CD4-positive, alpha-beta T cell (primary cell): ENCODE measurements around the gene LRRC47. TPM values are rescaled to one million over a fixed set of nuclear protein-coding genes. Genes with fewer than 3 reads are reported as not detected.
A peak's percentile ranks its signal among the peaks of the same experiment; 100 is the strongest.

Experiments used
- ATAC-seq: fragments of 200-7000 bp; cut with Tn5 transposase; one replicate; pipeline ENCODE4 v1.10.0; 2022; ENCODE audit warnings: mild to moderate bottlenecking; ENCODE audit not compliant: poor library complexity
- CTCF ChIA-PET: fragments of 350-600 bp; sonication (Branson Sonifier 250); formaldehyde crosslinking; loops from one replicate; lab custom pipeline; 2021; ENCODE audit warnings: antibody characterized with exemption, inconsistent platforms; lab: Charles Lee
- POLR2A ChIA-PET: fragments of 350-600 bp; sonication (Branson Sonifier 250); formaldehyde crosslinking; loops from one replicate; lab custom pipeline; 2021; ENCODE audit warnings: antibody characterized with exemption, inconsistent platforms; lab: Charles Lee
- DNase-seq, 14 experiments: peaks; one replicate each; pipeline ENCODE4 v3.0.0-alpha.2; 2013 to 2020; ENCODE audit warnings: mixed read lengths in 2 of 14
- H3K27ac ChIP-seq, 2 donors: one replicate each; pipeline versions ENCODE4 v1.5.1 to v1.7.0; 2013; ENCODE audit warnings: low read length in 2 of 2, low read depth in 1 of 2, mild to moderate bottlenecking in 1 of 2
- H3K27me3 ChIP-seq, 2 experiments: 1 replicate in 1 of 2; 2 replicates in 1 of 2; pipeline versions ENCODE4 v1.6.1 to v1.7.0; 2013; ENCODE audit warnings: low read length in 2 of 2, control low read depth in 1 of 2, mild to moderate bottlenecking in 1 of 2, moderate library complexity in 1 of 2; ENCODE audit not compliant: insufficient read depth in 2 of 2, control insufficient read depth in 1 of 2
- H3K36me3 ChIP-seq: one replicate; pipeline ENCODE4 v1.6.1; 2013; ENCODE audit warnings: low read length, control low read depth; ENCODE audit not compliant: insufficient read depth
- H3K4me1 ChIP-seq: one replicate; pipeline ENCODE4 v1.6.1; 2013; ENCODE audit warnings: low read length, control low read depth; ENCODE audit not compliant: insufficient read depth
- H3K4me3 ChIP-seq: one replicate; pipeline ENCODE4 v1.5.1; 2013; ENCODE audit warnings: mild to moderate bottlenecking, low read length, moderate library complexity
- H3K9me3 ChIP-seq, 2 experiments: 1 replicate in 1 of 2; 2 replicates in 1 of 2; pipeline versions ENCODE4 v1.6.1 to v1.7.0; 2013; ENCODE audit warnings: low read length in 2 of 2, mild to moderate bottlenecking in 2 of 2, control low read depth in 1 of 2, moderate library complexity in 1 of 2; ENCODE audit not compliant: control insufficient read depth in 1 of 2, insufficient read depth in 1 of 2
- H3K27ac Mint-ChIP-seq: one replicate; pipeline ENCODE4 v1.8.0; 2020; ENCODE audit warnings: mixed read lengths
- H3K27me3 Mint-ChIP-seq: one replicate; pipeline ENCODE4 v1.8.0; 2021; ENCODE audit warnings: mixed read lengths
- H3K36me3 Mint-ChIP-seq: one replicate; pipeline ENCODE4 v1.8.0; 2021; ENCODE audit warnings: low read depth, mixed read lengths
- H3K4me1 Mint-ChIP-seq: one replicate; pipeline ENCODE4 v1.8.0; 2021; ENCODE audit warnings: low read depth, mixed read lengths
- H3K4me3 Mint-ChIP-seq: one replicate; pipeline ENCODE4 v1.8.0; 2020; ENCODE audit warnings: mild to moderate bottlenecking, mixed read lengths
- H3K9me3 Mint-ChIP-seq: one replicate; pipeline ENCODE4 v1.8.0; 2020; ENCODE audit warnings: mixed read lengths
- CTCF ChIP-seq: fragments of 200-600 bp; IDR thresholded peaks from one replicate; pipeline ENCODE4 v1.8.0; 2022; ENCODE audit warnings: antibody characterized with exemption, mild to moderate bottlenecking
- intact Hi-C, 2 experiments: fragments of 100-400 bp; cut with DNase I in 1 of 2; cut with micrococcal nuclease in 1 of 2; formaldehyde crosslinking; loops; one replicate each; pipeline versions ENCODE4 v1.15.1 to v1.9.0; 2023 to 2025; cut with DNase I, micrococcal nuclease
- total RNA-seq, 174 experiments: library from RNA in 2 of 174; stranded (reverse) in 2 of 174; gene quantifications; one replicate each; pipeline ENCODE4 v1.2.3 and lab custom pipeline; 2021 to 2026

The LRRC47 gene
- total RNA-seq, 2 experiments from 2014 or later: 30.1 to 32.0 TPM

DNA sequence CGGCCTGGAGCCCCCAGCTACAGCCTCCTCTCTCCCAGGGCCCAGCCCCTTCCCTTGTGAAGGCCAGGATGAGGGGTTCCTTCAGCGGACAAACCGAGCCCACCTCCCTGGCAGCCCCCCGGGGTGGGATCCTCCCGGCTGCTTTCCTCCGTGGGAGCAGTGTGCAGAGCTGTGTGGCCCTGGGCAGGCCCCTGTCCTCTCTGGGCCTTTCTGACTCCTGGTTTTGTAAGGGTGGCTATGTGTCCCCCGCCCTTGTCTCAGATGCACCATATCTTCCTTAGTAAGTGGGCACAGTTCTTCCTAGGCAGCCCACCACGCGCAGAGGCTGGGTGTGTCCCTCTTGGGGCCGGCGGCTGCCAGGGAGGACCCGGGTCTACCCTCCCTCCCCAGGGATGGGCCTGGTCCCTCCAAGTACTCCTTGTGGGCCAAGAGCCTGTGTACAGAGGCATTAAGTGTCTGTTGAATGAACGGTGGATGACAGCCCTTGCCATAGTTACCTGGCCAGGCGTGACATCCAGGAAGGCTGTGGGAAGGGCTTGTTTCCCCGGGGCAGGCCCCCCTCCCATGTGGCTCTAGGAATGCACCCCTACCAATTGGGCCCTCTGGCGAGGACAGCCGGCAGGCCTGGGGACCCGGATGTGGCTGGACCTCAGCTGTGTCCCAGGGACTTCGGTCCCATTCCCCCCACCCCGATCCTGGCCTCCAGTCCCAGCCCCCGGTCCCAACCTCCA lies 19.9 kb downstream of the LRRC47 start:
- intact Hi-C loops: loop anchor here in 1 of 2 experiments (10.0 kb wide), 1 partner anchor 1252 kb away; the partner anchor contains the start of gene PANK4
- Mint-ChIP-seq H3K4me3 (peak overlapping the region; percentile 7), H3K9me3 (no peaks in the 10 kb centered on the region), H3K27me3 (no peaks in the 10 kb centered on the region), H3K27ac (peak overlapping the region; percentile 12), H3K36me3 (peaks cover 22% of the 10 kb centered on the region), H3K4me1 (peaks cover 5% of the 10 kb centered on the region)
- no peak overlapping the region for H3K4me3 ChIP-seq
- ChIA-PET CTCF (interaction anchor here (0.6 to 1.5 kb wide), 8 partner anchors 11 to 81 kb away, joined by 3 to 16 read pairs (median 4); partner anchors contain the start of genes CEP104, DFFB and LRRC47), POLR2A (no interaction called here)
- H3K27ac ChIP-seq: no peak overlapping the region
- peaks cover 28% of the 10 kb centered on the region for H3K4me1 ChIP-seq
- H3K27me3 ChIP-seq: no peaks in the 10 kb centered on the region
- peaks cover 25% of the 10 kb centered on the region for H3K36me3 ChIP-seq
- DNase-seq (peak in 1 of 14 experiments; percentile 14), ATAC-seq (no peak)
- no peaks in the 10 kb centered on the region for H3K9me3 ChIP-seq
- TF ChIP-seq CTCF: peak; percentile 13

DNA sequence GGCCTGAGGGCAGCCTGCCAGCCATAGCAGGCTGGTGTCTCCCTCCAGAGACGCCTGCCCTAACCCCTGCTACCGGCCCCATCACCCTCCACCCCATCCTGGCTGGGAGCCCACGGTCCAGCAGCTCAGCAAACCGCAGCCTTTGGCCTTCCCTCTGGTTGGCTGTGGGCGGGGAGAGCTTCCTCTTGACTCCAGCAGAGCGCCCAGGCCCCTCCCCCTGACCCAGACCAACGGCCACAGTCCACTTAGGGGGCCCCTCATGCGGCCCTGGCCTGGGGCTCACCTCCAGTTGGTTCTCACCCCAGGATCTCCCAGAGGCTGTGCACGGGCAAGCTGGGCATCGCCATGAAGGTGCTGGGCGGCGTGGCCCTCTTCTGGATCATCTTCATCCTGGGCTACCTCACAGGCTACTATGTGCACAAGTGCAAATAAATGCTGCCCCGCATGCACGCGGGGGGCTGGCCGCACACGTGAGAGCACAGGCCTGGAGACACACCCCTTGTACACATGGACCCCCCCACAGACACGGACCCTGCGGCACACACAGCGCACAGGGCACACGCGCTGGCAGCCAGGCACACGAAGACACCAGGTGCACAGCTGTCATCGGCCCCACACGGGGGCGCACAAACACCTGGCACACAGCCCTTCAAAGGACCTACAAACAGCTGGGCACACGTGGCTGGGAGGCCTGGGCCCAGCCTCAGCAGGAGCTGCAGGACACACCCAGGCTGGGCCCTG lies 20.6 kb downstream of the LRRC47 start:
- H3K27ac Mint-ChIP-seq: no peak overlapping the region
- POLR2A ChIA-PET: interaction anchor here (0.6 kb wide), 1 partner anchor 21 kb away, joined by 3 read pairs; the partner anchor contains the start of gene LRRC47
- H3K36me3 ChIP-seq: peaks cover 19% of the 10 kb centered on the region
- H3K4me3 ChIP-seq: no peak overlapping the region
- peak overlapping the region; percentile 43 for H3K4me3 Mint-ChIP-seq
- no peaks in the 10 kb centered on the region for H3K9me3 ChIP-seq
- CTCF ChIA-PET: interaction anchor here (0.6 to 1.5 kb wide), 9 partner anchors 11 to 81 kb away, joined by 3 to 16 read pairs (median 3); partner anchors contain the start of genes CEP104, DFFB and LRRC47
- H3K4me1 Mint-ChIP-seq: peaks cover 5% of the 10 kb centered on the region
- no peak overlapping the region for H3K27ac ChIP-seq
- H3K36me3 Mint-ChIP-seq: peaks cover 16% of the 10 kb centered on the region
- H3K9me3 Mint-ChIP-seq: no peaks in the 10 kb centered on the region
- intact Hi-C loops: loop anchor here in 1 of 2 experiments (10.0 kb wide), 1 partner anchor 1251 kb away; the partner anchor contains the start of gene PANK4
- peaks cover 33% of the 10 kb centered on the region for H3K4me1 ChIP-seq
- peak; percentile 35 for ATAC-seq
- peak in 13 of 14 experiments; percentile 21 to 83 (median 45) for DNase-seq
- no peaks in the 10 kb centered on the region for H3K27me3 ChIP-seq
- no peaks in the 10 kb centered on the region for H3K27me3 Mint-ChIP-seq
- TF ChIP-seq CTCF: peak; percentile 52

GRCh38 chr1:3774946-3775489 lies 21.3 kb downstream of the LRRC47 start:
- Histone ChIP-seq H3K36me3 (peaks cover 13% of the 10 kb centered on the region), H3K4me3 (no peak overlapping the region), H3K9me3 (no peaks in the 10 kb centered on the region), H3K4me1 (peaks cover 33% of the 10 kb centered on the region), H3K27ac (no peak overlapping the region), H3K27me3 (no peaks in the 10 kb centered on the region)
- CTCF ChIA-PET: interaction anchor here (1.2 to 1.5 kb wide), 4 partner anchors 12 to 82 kb away, joined by 3 to 16 read pairs (median 8); partner anchors contain the start of genes CEP104, DFFB and LRRC47
- Mint-ChIP-seq H3K27me3 (no peaks in the 10 kb centered on the region), H3K4me1 (peaks cover 5% of the 10 kb centered on the region), H3K27ac (no peak overlapping the region), H3K36me3 (peaks cover 9% of the 10 kb centered on the region), H3K4me3 (peak overlapping the region; percentile 15), H3K9me3 (no peaks in the 10 kb centered on the region)
- no peak for TF ChIP-seq CTCF
- POLR2A ChIA-PET: no interaction called here
- no peak for ATAC-seq
- intact Hi-C loops: loop anchor here in 1 of 2 experiments (10.0 kb wide), 1 partner anchor 1250 kb away; the partner anchor contains the start of gene PANK4
- peak in 1 of 14 experiments; percentile 33 for DNase-seq
